ENCODE measurements around the gene ADK. TPM values are rescaled to one million over a fixed set of nuclear protein-coding genes. Genes with fewer than 3 reads are reported as not detected.

Gene ADK
- polyA plus RNA-seq, 4 donors: 7.2 to 32.3 (median 16.1) TPM

GRCh38 chr10:74753442-74754211 lies 602.6 kb downstream of the ADK start:
- DNase-seq (no peak), FAIRE-seq (no peak)

GRCh38 chr10:74754381-74754821 lies 603.4 kb downstream of the ADK start:
- no peaks in the 10 kb centered on the region for H3K9me3 ChIP-seq (ENCODE audit: control insufficient read depth in 2 of 2, insufficient read depth in 1 of 2, low read depth in 1 of 2, low read length in 1 of 2)
- FAIRE-seq (no peak), DNase-seq (no peak)
- H3K27ac ChIP-seq (ENCODE audit: low read depth in 1 of 3, low read length in 2 of 3): no peak overlapping the region
- no peaks in the 10 kb centered on the region for H3K4me1 ChIP-seq (ENCODE audit: control insufficient read depth in 3 of 3, insufficient read depth in 2 of 3, low read depth in 1 of 3, low read length in 2 of 3)
- 83 to 92% (median 88%) methylated on average over 8 of the region's 8 CpGs for WGBS, 3 donors
- H3K27me3 ChIP-seq (ENCODE audit: control insufficient read depth in 3 of 3, insufficient read depth in 3 of 3, low read length in 3 of 3): no peaks in the 10 kb centered on the region
- H3K4me3 ChIP-seq (ENCODE audit: low read depth in 1 of 3, low read length in 3 of 3): no peak overlapping the region
- H3K36me3 ChIP-seq (ENCODE audit: control insufficient read depth in 3 of 3, insufficient read depth in 2 of 3, low read depth in 1 of 3, low read length in 3 of 3): no peaks in the 10 kb centered on the region

More at GRCh38 chr10:74753442-74754211, 602.6 kb downstream of the ADK start:
- Histone ChIP-seq H3K36me3 (ENCODE audit: control insufficient read depth in 3 of 3, insufficient read depth in 2 of 3, low read depth in 1 of 3, low read length in 3 of 3) (no peaks in the 10 kb centered on the region), H3K27me3 (ENCODE audit: control insufficient read depth in 3 of 3, insufficient read depth in 3 of 3, low read length in 3 of 3) (no peaks in the 10 kb centered on the region), H3K4me3 (ENCODE audit: low read depth in 1 of 3, low read length in 3 of 3) (no peak overlapping the region), H3K9me3 (ENCODE audit: control insufficient read depth in 2 of 2, insufficient read depth in 1 of 2, low read depth in 1 of 2, low read length in 1 of 2) (no peaks in the 10 kb centered on the region), H3K4me1 (ENCODE audit: control insufficient read depth in 3 of 3, insufficient read depth in 2 of 3, low read depth in 1 of 3, low read length in 2 of 3) (no peaks in the 10 kb centered on the region), H3K27ac (ENCODE audit: low read depth in 1 of 3, low read length in 2 of 3) (no peak overlapping the region)
- WGBS, 3 donors: 81 to 88% (median 83%) methylated on average over 17 of the region's 17 CpGs

GRCh38 chr10:74755273-74755672 lies 604.3 kb downstream of the ADK start:
- no peak for FAIRE-seq
- Histone ChIP-seq H3K9me3 (ENCODE audit: control insufficient read depth in 2 of 2, insufficient read depth in 1 of 2, low read depth in 1 of 2, low read length in 1 of 2) (no peaks in the 10 kb centered on the region), H3K36me3 (ENCODE audit: control insufficient read depth in 3 of 3, insufficient read depth in 2 of 3, low read depth in 1 of 3, low read length in 3 of 3) (no peaks in the 10 kb centered on the region), H3K27ac (ENCODE audit: low read depth in 1 of 3, low read length in 2 of 3) (no peak overlapping the region), H3K4me1 (ENCODE audit: control insufficient read depth in 3 of 3, insufficient read depth in 2 of 3, low read depth in 1 of 3, low read length in 2 of 3) (no peaks in the 10 kb centered on the region), H3K27me3 (ENCODE audit: control insufficient read depth in 3 of 3, insufficient read depth in 3 of 3, low read length in 3 of 3) (no peaks in the 10 kb centered on the region), H3K4me3 (ENCODE audit: low read depth in 1 of 3, low read length in 3 of 3) (no peak overlapping the region)
- WGBS, 3 donors: 85 to 93% (median 91%) methylated on average over 10 of the region's 10 CpGs
- no peak for DNase-seq

Other genes with a start within 250 kb of the ADK start
- 10 to 100 TPM in 2 of 4 donors, 1 to 10 TPM in 2; 1.3 to 21.5 (median 6.4) TPM for gene PLAU, start 240.1 kb upstream of the ADK start, polyA plus RNA-seq
- gene VCL, start 153.1 kb upstream of the ADK start, polyA plus RNA-seq: 10 to 100 TPM in 3 of 4 donors, 1 to 10 TPM in 1; 8.9 to 32.2 (median 20.9) TPM
- 10 to 100 TPM in 3 of 4 donors, 1 to 10 TPM in 1; 9.7 to 40.8 (median 13.8) TPM for gene AP3M1, start 393 bp upstream of the ADK start, polyA plus RNA-seq

All from small intestine (tissue), 7 donors.